Measurements from ENCODE around the gene HNRNPM. TPM values are rescaled to one million over a fixed set of nuclear protein-coding genes. Genes with fewer than 3 reads are reported as not detected.
"Not testable (repeated sequence)": the region's sequence is repeated elsewhere in the genome, so short reads cannot be mapped to it uniquely, and the experiment has no call there.

Gene HNRNPM
- total and polyA plus RNA-seq, 5 donors: 67.9 to 128 (median 115) TPM

GRCh38 chr19:8513036-8513686, 68.4 kb downstream of the HNRNPM start:
- WGBS: 58% methylated on average over 19 of the region's 19 CpGs
- no peaks in the 10 kb centered on the region for H3K9me3 ChIP-seq (ENCODE audit: control insufficient read depth, low read length)
- H3K27ac ChIP-seq (ENCODE audit: low read length): peak overlapping the region; percentile 100
- peak overlapping the region; percentile 86 for H3K4me3 ChIP-seq (ENCODE audit: low read length)
- H3K27me3 ChIP-seq (ENCODE audit: control insufficient read depth, insufficient read depth): no peaks in the 10 kb centered on the region
- ATAC-seq: peak in 1 of 2 donors; percentile 3
- intact Hi-C loops (cut with DNase I): no loop called here
- peaks cover 13% of the 10 kb centered on the region for H3K4me1 ChIP-seq (ENCODE audit: control insufficient read depth, insufficient read depth, low read length)
- peak in 2 of 3 donors; percentile 32 to 76 for DNase-seq

DNA sequence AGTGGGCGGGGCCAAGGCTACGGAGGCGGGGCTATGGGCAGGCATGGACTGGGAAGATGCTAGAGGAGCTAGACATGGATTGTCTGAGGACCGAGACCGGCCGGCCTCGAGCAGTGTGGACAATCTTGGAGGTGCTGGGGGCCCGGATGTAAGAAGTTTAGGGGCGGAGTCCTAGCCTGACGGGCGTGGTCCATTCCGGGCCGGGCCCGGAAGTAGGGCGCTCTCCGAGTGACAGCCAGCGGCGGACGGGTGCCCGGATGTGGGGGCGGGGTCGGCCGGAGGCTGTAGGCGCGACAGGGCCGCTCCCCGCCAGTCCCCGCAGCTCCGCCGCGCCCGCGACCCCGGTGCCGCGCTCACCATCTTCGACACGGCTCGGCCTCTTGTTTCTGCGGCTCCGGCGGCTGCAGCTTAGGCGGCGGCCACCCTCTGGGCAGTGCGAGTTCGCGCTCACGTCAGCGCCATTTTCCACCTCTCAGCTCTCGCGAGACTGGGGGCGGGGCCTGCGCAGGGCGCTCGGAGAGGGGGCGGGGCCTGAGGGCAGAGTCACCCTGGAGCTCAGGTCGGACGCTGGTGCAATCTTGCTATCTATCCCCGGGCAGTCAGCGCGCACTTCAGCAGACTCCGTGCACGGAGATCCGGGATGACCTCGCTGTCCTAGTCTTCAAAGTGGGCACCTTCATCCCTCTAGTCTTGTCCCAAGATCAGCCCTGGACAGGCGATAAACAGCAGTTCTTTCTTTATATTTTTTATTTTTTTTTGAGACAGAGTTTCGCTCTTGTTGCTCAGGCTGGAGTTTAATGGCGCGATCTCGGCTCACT, 69.1 kb downstream of the HNRNPM start, which contains the start of gene ZNF414:
ZNF414 (minus strand) TSS at position 481 of the 818 bp plus-strand sequence; CDS start at position 360, 121 bp downstream.
- peak; percentile 97 to 99 (median 99) for DNase-seq
- intact Hi-C loops (cut with DNase I): no loop called here
- H3K4me3 ChIP-seq (ENCODE audit: low read length): peak within 1 kb of the TSS; percentile 86

GRCh38 chr19:8514505-8515009, 69.8 kb downstream of the HNRNPM start:
- ATAC-seq; H3K9me3 ChIP-seq (ENCODE audit: control insufficient read depth, low read length); H3K27me3 ChIP-seq (ENCODE audit: control insufficient read depth, insufficient read depth); intact Hi-C loops (cut with DNase I): not testable (repeated sequence)
- peak in 2 of 3 donors; percentile 66 for DNase-seq
- H3K4me3 ChIP-seq (ENCODE audit: low read length): peak overlapping the region; percentile 86
- H3K4me1 ChIP-seq (ENCODE audit: control insufficient read depth, insufficient read depth, low read length): peaks cover 13% of the 10 kb centered on the region
- peak overlapping the region; percentile 100 for H3K27ac ChIP-seq (ENCODE audit: low read length)
- WGBS: 77% methylated on average over 21 of the region's 21 CpGs

More for the DNA sequence above, 69.1 kb downstream of the HNRNPM start, which contains the start of gene ZNF414:
- WGBS: 1% methylated on average over 70 of the region's 70 CpGs
- Histone ChIP-seq H3K4me1 (ENCODE audit: control insufficient read depth, insufficient read depth, low read length) (peaks cover 13% of the 10 kb centered on the region), H3K27ac (ENCODE audit: low read length) (peak within 1 kb of the TSS; percentile 100), H3K27me3 (ENCODE audit: control insufficient read depth, insufficient read depth) (no peaks in the 10 kb centered on the region), H3K9me3 (ENCODE audit: control insufficient read depth, low read length) (no peaks in the 10 kb centered on the region)
- peak; percentile 95 to 96 for ATAC-seq

- H3K4me1 ChIP-seq (ENCODE audit: control insufficient read depth, insufficient read depth, low read length): peaks cover 13% of the 10 kb centered on the region
- no peak overlapping the region for H3K27ac ChIP-seq (ENCODE audit: low read length)
- DNase-seq: peak in 1 of 3 donors; percentile 65
Observed at GRCh38 chr19:8515317-8515716, 70.5 kb downstream of the HNRNPM start.

DNA sequence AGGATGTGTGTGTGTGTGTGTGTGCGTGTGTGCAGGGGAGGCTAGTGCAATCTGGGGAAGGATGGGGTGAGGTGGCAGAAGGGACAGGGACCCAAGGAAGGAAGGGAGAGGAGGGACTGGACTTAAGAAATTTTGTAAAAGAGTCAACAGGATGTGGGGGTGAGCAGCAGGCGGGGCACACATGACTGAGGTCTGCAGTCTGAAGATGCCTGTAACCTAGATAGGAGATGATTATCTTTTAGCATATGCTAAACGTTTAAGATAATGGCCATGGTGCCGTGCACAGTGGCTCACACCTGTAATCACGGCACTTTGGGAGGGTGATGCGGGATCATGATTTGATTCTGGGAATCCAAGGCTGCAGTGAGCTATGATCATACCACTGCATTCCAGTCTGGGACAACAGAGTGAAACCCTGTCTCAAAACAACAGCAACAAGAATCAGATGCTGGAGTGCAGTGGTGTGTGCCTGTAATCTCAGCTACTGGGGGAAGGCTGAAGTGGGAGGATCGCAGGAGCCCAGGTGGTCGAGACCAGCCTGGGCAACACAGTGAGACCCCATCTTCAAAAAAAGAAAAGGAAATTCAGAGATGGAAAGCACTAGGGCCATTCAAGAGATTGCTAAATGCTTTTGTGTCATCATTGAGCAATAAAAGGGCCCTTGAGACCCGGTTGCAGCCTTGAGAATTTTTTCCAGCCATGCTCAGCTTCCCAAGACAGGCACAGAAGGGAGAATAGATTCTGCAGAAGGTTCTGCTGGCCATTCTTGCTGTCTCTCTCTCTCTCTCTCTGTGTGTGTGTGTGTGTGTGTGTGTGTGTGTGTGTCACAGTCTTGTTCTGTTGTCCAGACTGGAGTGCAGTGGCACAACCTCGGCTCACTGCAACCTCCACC, 73.0 kb downstream of the HNRNPM start:
- intact Hi-C loops (cut with DNase I): no loop called here
- WGBS: 38% methylated on average over 10 of the region's 10 CpGs
- DNase-seq: no peak
- Histone ChIP-seq H3K27ac (ENCODE audit: low read length) (peak overlapping the region; percentile 47), H3K9me3 (ENCODE audit: control insufficient read depth, low read length) (no peaks in the 10 kb centered on the region), H3K4me1 (ENCODE audit: control insufficient read depth, insufficient read depth, low read length) (peaks cover 13% of the 10 kb centered on the region), H3K4me3 (ENCODE audit: low read length) (no peak overlapping the region), H3K27me3 (ENCODE audit: control insufficient read depth, insufficient read depth) (no peaks in the 10 kb centered on the region)
- no peak for ATAC-seq

More at GRCh38 chr19:8515317-8515716, 70.5 kb downstream of the HNRNPM start:
- Histone ChIP-seq H3K9me3 (ENCODE audit: control insufficient read depth, low read length) (no peaks in the 10 kb centered on the region), H3K27me3 (ENCODE audit: control insufficient read depth, insufficient read depth) (no peaks in the 10 kb centered on the region), H3K4me3 (ENCODE audit: low read length) (no peak overlapping the region)
- WGBS: 82% methylated on average over 11 of the region's 11 CpGs
- no peak for ATAC-seq
- intact Hi-C loops (cut with DNase I): no loop called here

GRCh38 chr19:8518536-8518935, 73.8 kb downstream of the HNRNPM start:
- ATAC-seq (no peak), DNase-seq (no peak)
- 88% methylated on average over 11 of the region's 11 CpGs for WGBS
- Histone ChIP-seq H3K27ac (ENCODE audit: low read length) (no peak overlapping the region), H3K4me1 (ENCODE audit: control insufficient read depth, insufficient read depth, low read length) (peaks cover 6% of the 10 kb centered on the region), H3K9me3 (ENCODE audit: control insufficient read depth, low read length) (no peaks in the 10 kb centered on the region), H3K4me3 (ENCODE audit: low read length) (no peak overlapping the region), H3K27me3 (ENCODE audit: control insufficient read depth, insufficient read depth) (no peaks in the 10 kb centered on the region)
- intact Hi-C loops (cut with DNase I): no loop called here

GRCh38 chr19:8519388-8519787, 74.6 kb downstream of the HNRNPM start:
- intact Hi-C loops (cut with DNase I): no loop called here
- peaks cover 6% of the 10 kb centered on the region for H3K4me1 ChIP-seq (ENCODE audit: control insufficient read depth, insufficient read depth, low read length)
- H3K27ac ChIP-seq (ENCODE audit: low read length): no peak overlapping the region
- 95% methylated on average over 6 of the region's 6 CpGs for whole genome bisulfite sequencing
- DNase-seq (no peak), ATAC-seq (no peak)
- H3K9me3 ChIP-seq (ENCODE audit: control insufficient read depth, low read length): no peaks in the 10 kb centered on the region
- no peak overlapping the region for H3K4me3 ChIP-seq (ENCODE audit: low read length)
- no peaks in the 10 kb centered on the region for H3K27me3 ChIP-seq (ENCODE audit: control insufficient read depth, insufficient read depth)

- intact Hi-C loops (cut with DNase I): no loop called here
- 14% methylated on average over 15 of the region's 15 CpGs for WGBS
- peak overlapping the region; percentile 43 for H3K27ac ChIP-seq (ENCODE audit: low read length)
- ATAC-seq: no peak
- H3K4me3 ChIP-seq (ENCODE audit: low read length): peak overlapping the region; percentile 11
- H3K4me1 ChIP-seq (ENCODE audit: control insufficient read depth, insufficient read depth, low read length): peaks cover 2% of the 10 kb centered on the region
- no peaks in the 10 kb centered on the region for H3K27me3 ChIP-seq (ENCODE audit: control insufficient read depth, insufficient read depth)
- no peaks in the 10 kb centered on the region for H3K9me3 ChIP-seq (ENCODE audit: control insufficient read depth, low read length)
- DNase-seq: no peak
Observed at GRCh38 chr19:8525401-8525684, 80.6 kb downstream of the HNRNPM start.

- intact Hi-C loops (cut with DNase I): no loop called here
- Histone ChIP-seq H3K27ac (ENCODE audit: low read length) (peak overlapping the region; percentile 55), H3K4me3 (ENCODE audit: low read length) (peak overlapping the region; percentile 50), H3K9me3 (ENCODE audit: control insufficient read depth, low read length) (no peaks in the 10 kb centered on the region), H3K4me1 (ENCODE audit: control insufficient read depth, insufficient read depth, low read length) (peaks cover 2% of the 10 kb centered on the region), H3K27me3 (ENCODE audit: control insufficient read depth, insufficient read depth) (no peaks in the 10 kb centered on the region)
- WGBS: 17% methylated on average over 57 of the region's 57 CpGs
- DNase-seq (peak; percentile 92 to 97 (median 96)), ATAC-seq (peak; percentile 84 to 87)
Observed at GRCh38 chr19:8526345-8527091, 81.7 kb downstream of the HNRNPM start.

DNA sequence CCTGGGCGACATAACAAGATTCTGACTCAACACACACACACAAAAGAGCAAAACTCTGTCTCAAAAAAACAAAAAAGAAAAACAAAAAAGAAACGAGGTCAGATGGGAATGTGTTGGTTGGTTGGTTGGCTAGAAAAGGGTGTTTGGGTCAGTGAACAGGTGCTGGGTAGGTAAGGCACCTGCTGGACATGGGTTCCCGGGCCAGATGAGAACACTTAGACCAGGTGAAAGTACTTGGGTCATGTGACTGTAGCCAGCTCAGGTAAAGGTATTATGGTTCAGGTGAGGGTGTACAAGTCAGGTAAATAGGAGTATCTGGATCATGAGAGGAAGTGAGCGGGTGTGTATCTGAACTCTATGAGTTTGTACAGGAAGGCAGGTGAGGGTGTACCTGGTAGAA, 83.7 kb downstream of the HNRNPM start:
- Histone ChIP-seq H3K9me3 (ENCODE audit: control insufficient read depth, low read length) (no peaks in the 10 kb centered on the region), H3K27ac (ENCODE audit: low read length) (no peak overlapping the region), H3K4me3 (ENCODE audit: low read length) (no peak overlapping the region), H3K27me3 (ENCODE audit: control insufficient read depth, insufficient read depth) (no peaks in the 10 kb centered on the region), H3K4me1 (ENCODE audit: control insufficient read depth, insufficient read depth, low read length) (peaks cover 2% of the 10 kb centered on the region)
- DNase-seq: no peak
- ATAC-seq: no peak
- intact Hi-C loops (cut with DNase I): no loop called here
- 66% methylated on average over 4 of the region's 4 CpGs for whole genome bisulfite sequencing

Data from right cardiac atrium (tissue), 5 donors.